ENCODE results near the gene SPATA2L.

The SPATA2L gene

DNA sequence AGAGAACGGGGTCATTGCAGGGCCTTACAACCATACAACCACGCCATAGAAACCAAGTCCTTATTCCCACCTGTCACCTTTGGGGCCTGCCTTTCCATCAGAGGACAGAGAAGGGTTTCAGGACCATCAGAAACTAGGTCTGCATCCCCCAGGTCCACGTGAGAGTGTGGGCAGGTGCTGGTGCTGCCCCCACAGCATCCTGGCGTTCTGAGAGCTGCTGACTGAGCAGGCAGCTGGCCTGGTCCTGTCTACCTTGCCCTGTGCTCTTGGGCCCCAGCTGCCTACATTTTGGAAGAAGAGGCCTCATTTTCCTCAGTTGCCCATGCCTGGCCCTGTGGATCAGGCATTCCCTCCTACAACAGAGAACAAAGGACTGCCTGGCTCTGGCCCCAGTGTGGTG lies 41.4 kb upstream of the SPATA2L start:
- DNase-seq (ENCODE audit: extremely low read depth, low read depth) = no peak
- H3K4me3 ChIP-seq (replicated peaks; ENCODE audit: low read depth, low read length) = no peak overlapping the region
- TF ChIP-seq, protein P1, sequence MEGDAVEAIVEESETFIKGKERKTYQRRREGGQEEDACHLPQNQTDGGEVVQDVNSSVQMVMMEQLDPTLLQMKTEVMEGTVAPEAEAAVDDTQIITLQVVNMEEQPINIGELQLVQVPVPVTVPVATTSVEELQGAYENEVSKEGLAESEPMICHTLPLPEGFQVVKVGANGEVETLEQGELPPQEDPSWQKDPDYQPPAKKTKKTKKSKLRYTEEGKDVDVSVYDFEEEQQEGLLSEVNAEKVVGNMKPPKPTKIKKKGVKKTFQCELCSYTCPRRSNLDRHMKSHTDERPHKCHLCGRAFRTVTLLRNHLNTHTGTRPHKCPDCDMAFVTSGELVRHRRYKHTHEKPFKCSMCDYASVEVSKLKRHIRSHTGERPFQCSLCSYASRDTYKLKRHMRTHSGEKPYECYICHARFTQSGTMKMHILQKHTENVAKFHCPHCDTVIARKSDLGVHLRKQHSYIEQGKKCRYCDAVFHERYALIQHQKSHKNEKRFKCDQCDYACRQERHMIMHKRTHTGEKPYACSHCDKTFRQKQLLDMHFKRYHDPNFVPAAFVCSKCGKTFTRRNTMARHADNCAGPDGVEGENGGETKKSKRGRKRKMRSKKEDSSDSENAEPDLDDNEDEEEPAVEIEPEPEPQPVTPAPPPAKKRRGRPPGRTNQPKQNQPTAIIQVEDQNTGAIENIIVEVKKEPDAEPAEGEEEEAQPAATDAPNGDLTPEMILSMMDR (IDR thresholded peaks at IDR 0.05; ENCODE audit: low read depth, low read length, missing control alignments) = no peak

DNA sequence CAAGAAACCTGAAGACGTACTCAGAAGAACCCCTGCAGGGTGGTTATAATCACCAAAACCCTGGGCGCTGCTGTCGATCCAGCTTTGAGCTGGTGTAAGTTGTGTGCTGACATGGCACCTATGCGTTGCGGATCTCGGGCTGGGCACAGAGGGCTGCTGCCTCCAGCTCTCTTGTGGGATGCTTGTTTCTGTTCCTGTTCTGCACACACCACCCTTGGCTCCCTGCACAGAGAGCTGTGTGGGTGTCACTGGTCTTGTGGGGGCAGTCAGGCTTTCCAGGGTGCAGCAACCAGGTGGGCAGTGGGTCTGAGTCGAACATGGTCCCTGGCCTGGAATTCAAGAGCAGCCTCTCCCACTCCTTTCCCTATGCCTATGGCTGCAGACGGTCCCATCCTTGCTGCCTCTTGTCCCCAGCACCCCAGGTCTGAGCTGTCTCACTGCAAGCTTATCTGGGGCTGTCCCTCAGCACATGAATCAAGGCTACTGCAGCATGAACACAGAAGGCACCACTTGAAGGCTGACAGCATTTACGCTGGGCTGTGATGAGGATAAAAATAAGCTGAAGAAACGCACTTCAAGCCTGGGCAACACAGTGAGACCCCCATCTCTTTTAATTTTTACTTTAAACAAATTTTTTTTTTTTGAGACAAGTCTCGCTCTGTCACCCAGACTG lies 40.0 kb upstream of the SPATA2L start:
- TF ChIP-seq, protein P1 (IDR thresholded peaks at IDR 0.05; ENCODE audit: low read depth, low read length, missing control alignments) = no peak
- DNase-seq (ENCODE audit: extremely low read depth, low read depth) = no peak
- H3K4me3 ChIP-seq (replicated peaks; ENCODE audit: low read depth, low read length) = no peak overlapping the region

DNA sequence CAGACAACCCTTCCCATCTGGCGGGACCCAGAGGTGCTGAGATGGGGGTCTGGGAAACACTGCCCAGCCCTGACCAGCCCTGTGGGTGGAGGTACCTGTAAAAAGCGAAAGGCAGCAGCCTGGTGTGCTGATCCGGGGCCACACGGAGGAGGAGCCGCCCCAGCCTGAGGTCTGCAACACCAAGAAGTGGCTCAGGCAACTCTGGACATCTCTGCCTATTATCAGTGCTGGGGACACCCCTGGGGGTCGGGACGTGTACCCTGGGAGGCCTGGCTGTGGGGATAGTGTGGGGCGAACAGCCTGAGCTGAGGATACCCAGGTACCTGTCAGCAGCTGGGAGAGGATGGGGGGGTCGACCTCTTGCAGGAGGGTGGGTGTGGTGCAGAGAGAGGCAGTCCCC lies 37.9 kb upstream of the SPATA2L start:
- H3K4me3 ChIP-seq (replicated peaks; ENCODE audit: low read depth, low read length) = no peak overlapping the region
- TF ChIP-seq, protein P1 (IDR thresholded peaks at IDR 0.05; ENCODE audit: low read depth, low read length, missing control alignments) = no peak
- no peak for DNase-seq (ENCODE audit: extremely low read depth, low read depth)

DNA sequence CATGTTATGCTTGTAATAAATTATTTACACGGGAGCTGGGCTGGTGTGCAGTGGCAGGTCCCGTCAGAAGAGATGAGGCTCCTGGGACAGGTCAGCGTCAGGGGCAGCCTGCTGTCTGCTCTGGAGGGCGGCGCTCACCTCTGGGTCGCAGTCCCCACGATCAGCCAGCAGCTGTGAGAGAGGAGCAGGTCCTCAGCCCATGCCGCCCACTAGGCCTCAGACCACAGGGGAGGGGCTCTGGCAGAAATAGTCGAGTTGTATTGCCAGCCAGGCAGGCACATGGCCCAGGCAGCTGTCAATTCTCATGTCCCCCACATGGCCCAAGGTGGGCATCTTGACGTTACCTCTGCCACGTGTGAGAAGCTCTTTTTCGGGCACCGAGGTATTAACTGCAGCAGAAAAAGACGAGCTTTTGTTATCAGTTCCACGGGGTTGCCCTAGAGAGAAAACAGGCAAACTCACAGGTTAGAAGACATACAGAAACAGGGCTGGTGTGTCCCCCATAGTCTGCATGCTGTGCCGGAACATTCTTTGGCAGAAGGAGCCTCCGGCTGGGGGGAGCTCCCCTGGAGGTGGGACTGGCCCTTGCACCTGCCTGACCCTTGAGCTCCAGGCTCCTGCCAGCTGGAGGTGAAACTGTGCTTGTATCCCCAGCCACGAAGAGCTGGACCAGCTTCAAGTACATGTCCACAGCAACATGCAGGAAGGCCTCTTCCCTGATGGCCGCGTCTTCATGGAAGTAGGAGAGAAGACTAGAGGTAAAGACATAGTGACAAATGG lies 37.2 kb upstream of the SPATA2L start:
- H3K4me3 ChIP-seq (replicated peaks; ENCODE audit: low read depth, low read length) = no peak overlapping the region
- no peak for DNase-seq (ENCODE audit: extremely low read depth, low read depth)
- TF ChIP-seq, protein P1 (IDR thresholded peaks at IDR 0.05; ENCODE audit: low read depth, low read length, missing control alignments) = no peak

DNA sequence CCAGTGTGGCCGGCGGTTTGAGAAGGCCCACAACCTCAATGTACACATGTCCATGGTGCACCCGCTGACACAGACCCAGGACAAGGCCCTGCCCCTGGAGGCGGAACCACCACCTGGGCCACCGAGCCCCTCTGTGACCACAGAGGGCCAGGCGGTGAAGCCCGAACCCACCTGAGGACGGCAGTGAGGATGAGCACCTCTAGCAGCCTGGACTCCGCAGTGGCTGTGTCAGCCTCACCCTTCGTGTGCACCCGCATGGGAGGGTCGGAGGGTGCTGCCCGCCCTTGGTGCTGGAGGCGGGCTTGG lies 36.5 kb upstream of the SPATA2L start:
- H3K4me3 ChIP-seq (replicated peaks; ENCODE audit: low read depth, low read length) = no peak overlapping the region
- TF ChIP-seq, protein P1 (IDR thresholded peaks at IDR 0.05; ENCODE audit: low read depth, low read length, missing control alignments) = no peak
- no peak for DNase-seq (ENCODE audit: extremely low read depth, low read depth)

DNA sequence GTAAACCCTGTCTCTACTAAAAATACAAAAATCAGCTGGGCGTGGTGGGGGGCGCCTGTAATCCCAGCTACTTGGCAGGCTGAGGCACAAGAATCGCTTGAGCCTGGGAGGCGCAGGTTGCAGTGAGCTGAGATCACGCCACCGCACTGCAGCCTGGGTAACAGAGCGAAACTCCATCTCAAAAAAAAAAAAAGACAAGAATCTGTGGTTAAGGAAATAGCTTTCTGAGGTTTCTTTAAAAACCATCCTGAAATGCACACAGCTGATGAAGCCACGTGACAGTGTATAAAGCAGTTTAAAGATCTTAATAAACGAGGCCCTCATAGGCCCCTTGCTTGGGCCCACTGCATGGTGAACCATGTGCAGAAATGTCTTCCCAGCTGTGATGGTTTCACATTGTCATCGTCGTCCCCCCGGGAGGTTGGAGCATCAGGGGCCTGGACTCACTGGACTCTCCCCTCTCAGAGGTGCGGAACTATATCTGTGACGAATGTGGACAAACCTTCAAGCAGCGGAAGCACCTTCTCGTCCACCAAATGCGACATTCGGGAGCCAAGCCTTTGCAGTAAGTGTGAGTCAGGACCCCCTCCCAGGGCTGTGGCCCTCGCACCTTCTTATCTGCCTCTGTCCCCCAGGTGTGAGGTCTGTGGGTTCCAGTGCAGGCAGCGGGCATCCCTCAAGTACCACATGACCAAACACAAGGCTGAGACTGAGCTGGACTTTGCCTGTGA lies 36.0 kb upstream of the SPATA2L start:
- H3K4me3 ChIP-seq (replicated peaks; ENCODE audit: low read depth, low read length) = no peak overlapping the region
- TF ChIP-seq, protein P1 (IDR thresholded peaks at IDR 0.05; ENCODE audit: low read depth, low read length, missing control alignments) = no peak
- DNase-seq (ENCODE audit: extremely low read depth, low read depth) = no peak

Measured in HFF-Myc (cell line).